ENCODE data around the gene FAM53B.

DNA sequence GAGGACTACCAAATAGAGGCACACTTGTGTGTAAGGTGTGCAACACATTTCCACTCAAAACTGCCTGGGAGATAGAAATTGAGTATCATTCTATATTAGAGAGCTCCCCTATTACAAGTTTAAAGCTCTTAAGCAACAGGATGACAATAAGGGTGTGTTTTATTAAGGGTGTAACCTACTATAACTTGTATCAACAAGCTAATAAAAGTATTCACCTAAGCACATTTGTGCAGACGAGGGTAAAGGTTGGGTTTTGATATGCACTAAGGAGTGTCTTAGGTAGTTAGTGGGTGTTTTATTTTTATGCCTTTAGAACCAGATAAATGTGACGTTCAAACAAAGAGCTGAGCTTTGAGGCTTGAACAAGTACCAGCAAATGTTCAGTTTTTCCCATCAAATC is 2.8 kb upstream of the FAM53B start:
- TF ChIP-seq POLR2A (IDR thresholded peaks at IDR 0.05; ENCODE audit: low read depth, low read length) (no peak), POLR2AphosphoS5 (IDR thresholded peaks at IDR 0.05; ENCODE audit: low read depth, low read length) (no peak), TAF1 (IDR thresholded peaks at IDR 0.05; ENCODE audit: low read depth, low read length) (no peak), POU2F2 (IDR thresholded peaks at IDR 0.05; ENCODE audit: low read depth, low read length) (no peak)

Measured in GM12891 (cell line).